22Rv1 (cell line): ENCODE measurements around the gene PBX1.
A peak's percentile ranks its signal among the peaks of the same experiment; 100 is the strongest.

ENCODE experiments used
- H3K27ac ChIP-seq: fragments of 450-650 bp; 2 replicates; pipeline ENCODE4 v1.5.1; 2017
- CTCF ChIP-seq: fragments of 450-650 bp; IDR thresholded peaks from 2 replicates; pipeline ENCODE4 v1.5.1; 2017; ENCODE audit warnings: mild to moderate bottlenecking
- ZFX ChIP-seq: fragments of 450-650 bp; IDR thresholded peaks from 2 replicates; pipeline ENCODE4 v1.6.1; 2017; ENCODE audit warnings: antibody characterized with exemption, borderline replicate concordance

PBX1 gene

DNA sequence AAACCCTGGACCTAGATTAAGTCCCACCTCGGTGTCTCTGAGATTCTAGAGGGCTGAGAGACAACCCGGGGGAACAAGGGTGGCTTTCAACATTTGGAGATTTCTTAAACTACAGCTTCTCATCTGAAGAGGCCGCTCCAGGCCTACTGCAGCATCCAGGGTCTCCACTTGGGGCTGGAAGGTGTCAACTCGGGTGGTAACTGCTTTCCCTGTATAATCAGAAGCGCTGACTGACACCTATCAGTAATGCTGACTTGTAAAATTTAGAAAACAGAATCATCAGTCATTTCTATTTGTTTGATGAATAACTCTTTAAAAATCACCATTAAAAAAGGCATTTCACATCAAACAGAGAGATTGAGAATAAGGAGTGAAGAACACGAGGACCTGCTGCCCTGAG, 226.0 kb downstream of the PBX1 start:
- TF ChIP-seq ZFX, result no peak
- TF ChIP-seq CTCF, result no peak
- H3K27ac ChIP-seq, result no peak overlapping the region

DNA sequence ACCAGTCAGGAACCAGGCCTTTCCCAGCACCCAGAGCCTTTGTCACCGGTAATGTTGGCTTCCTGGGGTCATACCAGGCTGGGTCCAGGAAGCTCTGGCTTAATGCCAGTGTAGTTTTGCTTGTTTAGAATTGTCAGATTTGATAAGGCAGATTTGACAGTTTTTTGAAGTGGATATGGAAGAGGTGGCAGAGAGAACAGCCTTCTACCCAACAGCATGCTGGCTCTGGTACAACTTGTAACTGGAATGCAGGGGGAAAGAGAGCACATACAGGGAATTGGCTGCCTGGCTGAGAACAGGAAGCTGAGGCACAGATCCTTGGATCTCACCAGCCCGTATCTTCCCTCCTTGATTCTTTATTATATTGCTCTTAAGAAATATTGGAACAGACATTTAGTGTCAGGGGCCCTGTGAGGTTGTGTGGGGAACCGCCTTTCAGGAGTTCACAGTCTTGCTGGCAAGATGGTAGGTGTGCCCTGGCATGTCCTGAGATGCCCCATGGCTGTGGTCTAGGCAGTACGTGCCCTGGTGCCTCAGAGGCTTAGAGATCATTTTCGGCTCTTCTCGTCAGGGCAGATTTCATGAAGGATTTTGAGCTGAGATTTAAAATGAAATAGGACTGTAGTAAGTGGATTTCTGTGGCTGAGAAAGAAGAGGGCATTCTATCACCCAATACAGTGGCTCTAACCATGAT, 227.0 kb downstream of the PBX1 start:
- no peak overlapping the region for H3K27ac ChIP-seq
- no peak for TF ChIP-seq CTCF

- peak; percentile 97 for TF ChIP-seq CTCF
- TF ChIP-seq ZFX, result no peak
- H3K27ac ChIP-seq, result no peak overlapping the region
Observed at GRCh38 chr1:164786980-164787833, 228.2 kb downstream of the PBX1 start.

DNA sequence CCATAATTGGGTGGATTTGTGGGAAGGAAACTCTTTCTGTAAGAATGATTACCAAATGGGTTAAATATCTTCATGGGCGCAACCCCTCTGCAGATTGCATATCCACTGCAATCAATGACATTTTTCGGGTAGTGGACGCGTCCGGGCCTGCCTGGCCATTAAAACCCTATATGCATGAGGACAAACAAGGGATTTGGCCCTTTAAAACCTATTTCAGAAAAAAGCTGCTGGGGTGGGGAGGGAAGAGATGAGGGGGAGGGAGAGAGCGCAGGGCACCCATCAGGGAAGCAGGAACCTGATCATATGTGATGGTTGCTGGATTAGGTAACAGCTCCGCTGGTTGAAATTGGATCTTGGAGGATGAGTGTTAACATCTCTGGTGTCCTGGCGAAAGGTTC, 228.8 kb downstream of the PBX1 start:
- H3K27ac ChIP-seq, result no peak overlapping the region
- TF ChIP-seq CTCF (no peak), ZFX (no peak)

GRCh38 chr1:164790081-164790480, 231.1 kb downstream of the PBX1 start:
- H3K27ac ChIP-seq, result no peak overlapping the region
- TF ChIP-seq ZFX (no peak), CTCF (no peak)

DNA sequence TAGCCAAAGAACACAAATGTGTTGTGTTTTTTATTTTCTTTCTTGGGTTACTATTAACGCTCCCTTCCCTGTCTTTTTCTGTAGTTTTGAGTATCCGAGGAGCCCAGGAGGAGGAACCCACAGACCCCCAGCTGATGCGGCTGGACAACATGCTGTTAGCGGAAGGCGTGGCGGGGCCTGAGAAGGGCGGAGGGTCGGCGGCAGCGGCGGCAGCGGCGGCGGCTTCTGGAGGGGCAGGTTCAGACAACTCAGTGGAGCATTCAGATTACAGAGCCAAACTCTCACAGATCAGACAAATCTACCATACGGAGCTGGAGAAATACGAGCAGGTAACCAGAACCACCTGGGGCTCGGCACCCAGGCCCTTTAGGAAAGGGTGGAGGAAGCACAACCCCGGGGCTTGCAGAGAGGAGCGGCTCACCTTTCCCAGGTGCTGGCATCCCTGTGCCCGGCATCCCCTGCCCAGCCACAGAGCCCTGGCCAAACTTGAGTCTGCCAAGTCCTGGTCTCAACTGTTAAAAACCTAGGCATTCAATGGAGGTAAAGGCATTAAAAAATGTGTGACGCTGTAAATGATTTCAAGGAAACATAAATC, 233.5 kb downstream of the PBX1 start:
- TF ChIP-seq ZFX, result no peak
- TF ChIP-seq CTCF, result no peak
- no peak overlapping the region for H3K27ac ChIP-seq

DNA sequence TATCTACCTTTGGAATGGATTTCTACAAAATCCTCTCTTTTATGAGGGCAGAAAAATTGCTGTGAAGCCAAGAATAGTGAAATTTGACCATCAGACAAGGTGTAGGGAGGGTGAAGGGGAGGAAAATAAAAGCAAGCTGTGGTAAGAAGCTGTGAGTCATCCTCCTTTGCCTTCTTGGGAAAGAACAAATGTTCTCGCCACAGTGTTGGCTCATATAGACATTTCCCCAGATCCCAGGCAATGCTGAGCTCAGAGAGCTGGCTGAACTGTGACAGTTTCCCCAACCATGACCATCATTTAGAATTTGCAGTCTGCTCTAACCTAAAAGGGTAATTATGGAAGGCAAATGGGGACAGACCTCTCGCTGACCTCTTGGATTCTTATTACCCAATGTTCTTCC, 235.4 kb downstream of the PBX1 start:
- TF ChIP-seq ZFX (no peak), CTCF (no peak)
- no peak overlapping the region for H3K27ac ChIP-seq
